ENCODE data around the gene ATP11A. TPM values are rescaled to one million over a fixed set of nuclear protein-coding genes. Genes with fewer than 3 reads are reported as not detected.

Gene ATP11A
- total RNA-seq, 1 experiment from 2014 or later = 80.4 TPM

DNA sequence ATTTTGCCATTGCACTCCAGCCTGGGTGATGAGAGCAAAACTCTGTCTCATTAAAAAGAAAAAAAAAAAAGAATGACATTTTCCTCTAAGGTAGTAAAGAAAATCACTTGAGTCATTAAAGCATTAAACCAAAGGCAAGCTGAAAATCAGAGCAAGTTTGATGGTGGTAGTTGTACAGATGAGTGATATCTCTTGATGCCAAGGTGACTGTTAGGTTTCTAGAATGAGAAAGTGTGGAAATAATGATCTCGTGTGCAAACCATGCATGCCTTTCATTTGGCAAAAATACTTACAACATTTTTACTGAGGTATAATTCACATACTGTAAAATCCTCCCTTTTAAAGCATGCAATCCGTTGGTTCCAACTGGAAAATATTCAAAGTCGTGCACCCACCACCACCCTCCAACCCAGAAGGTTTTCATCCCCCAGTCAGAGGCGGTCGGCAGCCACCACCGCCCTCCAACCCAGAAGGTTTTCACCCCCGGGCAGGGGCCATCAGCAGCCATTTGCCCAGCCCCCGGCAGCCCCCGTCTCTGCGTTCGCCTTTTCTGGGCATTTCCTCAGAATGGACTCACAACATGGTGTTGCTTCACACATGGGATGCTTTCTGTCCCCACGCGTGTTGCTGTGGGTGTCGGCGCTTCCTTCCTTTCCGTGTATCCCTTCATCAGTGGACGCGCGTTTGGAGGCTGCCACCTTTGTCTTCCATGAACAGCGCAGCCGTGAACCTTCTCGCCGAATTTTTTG, 90.2 kb downstream of the ATP11A start:
- ChIA-PET RAD21 (ENCODE audit: low non-redundant PET in 1 of 2, low total read pairs in 2 of 2, uncharacterized antibody in 2 of 2, unreplicated experiment in 2 of 2) (no interaction called here), CTCF (no interaction called here), POLR2A (no interaction called here)
- H3K9me2 ChIP-seq (ENCODE audit: insufficient read depth) = no peaks in the 10 kb centered on the region
- H3K27me3 ChIP-seq (ENCODE audit: insufficient read depth, low read length) = no peaks in the 10 kb centered on the region
- H3K4me2 ChIP-seq (ENCODE audit: low read length) = no peak overlapping the region
- H3K36me3 ChIP-seq (ENCODE audit: control insufficient read depth in 1 of 2, insufficient read depth in 2 of 2, low read length in 2 of 2) = no peaks in the 10 kb centered on the region
- no peak overlapping the region for H3K4me3 ChIP-seq (replicated peaks in 1 of 2; ENCODE audit: low read depth in 1 of 2, low read length in 2 of 2)
- no peak for ATAC-seq
- no peak overlapping the region for H3K9ac ChIP-seq (ENCODE audit: low read length)
- H4K20me1 ChIP-seq (ENCODE audit: insufficient read depth) = no peaks in the 10 kb centered on the region
- H3K27ac ChIP-seq (ENCODE audit: low read depth, low read length) = no peak overlapping the region
- intact Hi-C loops (cut with micrococcal nuclease) = no loop called here
- peaks cover 0 to 7% of the 10 kb centered on the region in 2 experiments; a peak in 1 of 4 replicates for H3K4me1 ChIP-seq (ENCODE audit: control insufficient read depth in 1 of 2, insufficient read depth in 2 of 2, low read length in 2 of 2)
- no TSS peak for BruUV-seq (replicated peaks)
- DNase-seq (ENCODE audit: low read depth, low spot score) = no peak
- no peak for TF ChIP-seq YY1 (IDR thresholded peaks at IDR 0.05; ENCODE audit: extremely low read depth, insufficient replicate concordance, low read depth, low read length)
- no peak for TF ChIP-seq REST (IDR thresholded peaks at IDR 0.05; ENCODE audit: low read depth)
- no peak for TF ChIP-seq FOSL1 (IDR thresholded peaks at IDR 0.05; ENCODE audit: low read depth)
- no peak for TF ChIP-seq ZNF274 (IDR thresholded peaks at IDR 0.05; ENCODE audit: low read depth, low read length)
- TF ChIP-seq ZFX (IDR thresholded peaks at IDR 0.05) = no peak
- TF ChIP-seq CBX3 (IDR thresholded peaks at IDR 0.05; ENCODE audit: low read depth) = no peak
- TF ChIP-seq MAX (IDR thresholded peaks at IDR 0.05) = no peak
- no peak for TF ChIP-seq CEBPB (IDR thresholded peaks at IDR 0.05; ENCODE audit: low read depth)
- TF ChIP-seq TCF7L2 (IDR thresholded peaks at IDR 0.05; ENCODE audit: borderline replicate concordance, extremely low read depth, insufficient read depth, insufficient read length) = no peak
- no peak for TF ChIP-seq EGR1 (IDR thresholded peaks at IDR 0.05; ENCODE audit: low read depth)
- no peak for TF ChIP-seq JUND (IDR thresholded peaks at IDR 0.05)
- TF ChIP-seq ELF1 (IDR thresholded peaks at IDR 0.05; ENCODE audit: borderline replicate concordance, low read depth) = no peak
- TF ChIP-seq, protein P1, sequence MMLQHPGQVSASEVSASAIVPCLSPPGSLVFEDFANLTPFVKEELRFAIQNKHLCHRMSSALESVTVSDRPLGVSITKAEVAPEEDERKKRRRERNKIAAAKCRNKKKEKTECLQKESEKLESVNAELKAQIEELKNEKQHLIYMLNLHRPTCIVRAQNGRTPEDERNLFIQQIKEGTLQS (IDR thresholded peaks at IDR 0.05) = no peak
- no peaks in the 10 kb centered on the region for H3K9me3 ChIP-seq (ENCODE audit: control insufficient read depth in 1 of 2, insufficient read depth in 1 of 2, low read depth in 1 of 2, low read length in 2 of 2)
- 0 out of 2 replicates have a peak, but pooled peaks cover 13% of the 10 kb centered on the region for H3K79me2 ChIP-seq (ENCODE audit: insufficient read depth, low read length)
- no peak overlapping the region for H2AFZ ChIP-seq (ENCODE audit: low read depth, low read length, poor library complexity, severe bottlenecking)

Data from HCT116 (cell line).